Bronchial epithelial cell (primary cell): Measurements from ENCODE around the gene TRIL. TPM values are rescaled to one million over a fixed set of nuclear protein-coding genes. Genes with fewer than 3 reads are reported as not detected.

ENCODE experiments used
- DNase-seq: peaks from one replicate; pipeline ENCODE4 v3.0.0-alpha.2; 2010; ENCODE audit warnings: low read depth
- FAIRE-seq: peaks from 2 replicates; lab custom pipeline; 2011; peaks lifted over from hg19 to GRCh38; lab: Jason Lieb, UNC
- H3K27me3 ChIP-seq: 2 replicates; pipeline ENCODE4 v1.5.1; 2011; ENCODE audit warnings: low read length; ENCODE audit not compliant: control insufficient read depth, insufficient read depth
- H3K36me3 ChIP-seq: 2 replicates; pipeline ENCODE4 v1.5.1; 2011; ENCODE audit warnings: low read length; ENCODE audit not compliant: control insufficient read depth, insufficient read depth
- H3K4me3 ChIP-seq: 2 replicates; pipeline ENCODE4 v1.5.1; 2011; ENCODE audit warnings: mild to moderate bottlenecking, low read depth, low read length, control low read depth
- total RNA-seq: library from RNA; depleted of rRNA; stranded (reverse); fragments of >200 nt; gene quantifications from 2 replicates; pipeline ENCODE4 v1.2.1, GENCODE V29; 2014
- TF ChIP-seq, protein P1 (sequence below): IDR thresholded peaks from 2 replicates; pipeline ENCODE4 v1.5.1; 2011; ENCODE audit warnings: mild to moderate bottlenecking, moderate library complexity, low read length, control low read depth, inconsistent platforms; ENCODE audit not compliant: insufficient read depth, severe bottlenecking

Gene TRIL
- total RNA-seq, 1 donor from 2014 or later: under 0.01 TPM

DNA sequence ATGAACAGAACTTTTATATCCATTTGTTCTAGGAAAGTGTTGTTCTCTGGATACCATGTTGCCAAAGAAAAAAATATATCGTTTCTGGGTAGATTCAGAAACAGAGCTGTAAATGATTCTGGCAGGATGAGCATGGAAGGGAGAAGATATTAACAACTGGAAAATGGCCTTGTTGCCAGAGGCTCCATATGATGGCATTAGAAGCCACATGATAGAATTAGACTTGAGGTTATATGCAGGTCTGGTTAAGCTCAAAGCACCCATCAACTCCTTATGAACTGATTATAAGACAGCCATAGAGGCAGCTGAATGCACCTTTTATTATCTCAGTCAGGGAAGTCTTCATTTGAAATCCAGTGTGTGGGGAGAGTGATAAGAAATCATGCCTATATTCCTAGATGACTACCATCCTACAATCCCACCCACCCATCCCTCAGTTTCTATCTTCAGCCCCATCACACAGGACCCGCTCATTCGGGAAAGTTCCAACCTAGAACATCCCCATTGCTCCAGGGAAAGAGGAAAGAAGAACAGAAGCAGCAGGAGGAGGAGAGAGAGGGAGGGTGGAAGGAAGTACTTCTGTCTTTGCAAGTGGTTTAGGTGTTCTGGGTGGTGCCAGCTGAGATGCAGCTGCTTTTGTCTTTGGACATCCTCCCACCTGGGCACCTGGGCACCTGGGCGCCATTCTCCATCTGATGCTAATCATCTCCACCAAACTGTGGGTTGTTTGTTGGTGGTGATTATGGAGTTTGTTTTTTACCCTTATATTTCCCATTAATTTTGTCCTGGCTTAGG, 25.5 kb upstream of the TRIL start:
- Histone ChIP-seq H3K36me3 (no peaks in the 10 kb centered on the region), H3K27me3 (no peaks in the 10 kb centered on the region), H3K4me3 (no peak overlapping the region)
- TF ChIP-seq, protein P1, sequence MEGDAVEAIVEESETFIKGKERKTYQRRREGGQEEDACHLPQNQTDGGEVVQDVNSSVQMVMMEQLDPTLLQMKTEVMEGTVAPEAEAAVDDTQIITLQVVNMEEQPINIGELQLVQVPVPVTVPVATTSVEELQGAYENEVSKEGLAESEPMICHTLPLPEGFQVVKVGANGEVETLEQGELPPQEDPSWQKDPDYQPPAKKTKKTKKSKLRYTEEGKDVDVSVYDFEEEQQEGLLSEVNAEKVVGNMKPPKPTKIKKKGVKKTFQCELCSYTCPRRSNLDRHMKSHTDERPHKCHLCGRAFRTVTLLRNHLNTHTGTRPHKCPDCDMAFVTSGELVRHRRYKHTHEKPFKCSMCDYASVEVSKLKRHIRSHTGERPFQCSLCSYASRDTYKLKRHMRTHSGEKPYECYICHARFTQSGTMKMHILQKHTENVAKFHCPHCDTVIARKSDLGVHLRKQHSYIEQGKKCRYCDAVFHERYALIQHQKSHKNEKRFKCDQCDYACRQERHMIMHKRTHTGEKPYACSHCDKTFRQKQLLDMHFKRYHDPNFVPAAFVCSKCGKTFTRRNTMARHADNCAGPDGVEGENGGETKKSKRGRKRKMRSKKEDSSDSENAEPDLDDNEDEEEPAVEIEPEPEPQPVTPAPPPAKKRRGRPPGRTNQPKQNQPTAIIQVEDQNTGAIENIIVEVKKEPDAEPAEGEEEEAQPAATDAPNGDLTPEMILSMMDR: no peak
- FAIRE-seq (no peak), DNase-seq (no peak)

DNA sequence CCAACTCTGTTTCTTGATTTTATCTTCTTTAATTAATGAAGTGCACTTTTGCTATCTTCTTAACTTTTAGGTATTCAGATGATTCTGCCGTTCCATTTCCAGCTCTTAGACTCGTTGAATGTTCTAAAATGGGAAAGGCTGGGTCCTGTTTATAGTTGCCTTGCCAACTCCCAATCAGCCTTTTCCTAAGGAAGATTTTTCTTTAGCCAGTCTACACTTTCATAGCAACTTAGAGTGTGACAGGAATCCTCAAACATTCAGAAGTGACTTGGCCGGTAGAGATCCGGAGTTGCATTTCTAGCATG, 23.0 kb upstream of the TRIL start:
- H3K4me3 ChIP-seq: no peak overlapping the region
- H3K27me3 ChIP-seq: no peaks in the 10 kb centered on the region
- TF ChIP-seq, protein P1: no peak
- DNase-seq (no peak), FAIRE-seq (no peak)
- no peaks in the 10 kb centered on the region for H3K36me3 ChIP-seq

DNA sequence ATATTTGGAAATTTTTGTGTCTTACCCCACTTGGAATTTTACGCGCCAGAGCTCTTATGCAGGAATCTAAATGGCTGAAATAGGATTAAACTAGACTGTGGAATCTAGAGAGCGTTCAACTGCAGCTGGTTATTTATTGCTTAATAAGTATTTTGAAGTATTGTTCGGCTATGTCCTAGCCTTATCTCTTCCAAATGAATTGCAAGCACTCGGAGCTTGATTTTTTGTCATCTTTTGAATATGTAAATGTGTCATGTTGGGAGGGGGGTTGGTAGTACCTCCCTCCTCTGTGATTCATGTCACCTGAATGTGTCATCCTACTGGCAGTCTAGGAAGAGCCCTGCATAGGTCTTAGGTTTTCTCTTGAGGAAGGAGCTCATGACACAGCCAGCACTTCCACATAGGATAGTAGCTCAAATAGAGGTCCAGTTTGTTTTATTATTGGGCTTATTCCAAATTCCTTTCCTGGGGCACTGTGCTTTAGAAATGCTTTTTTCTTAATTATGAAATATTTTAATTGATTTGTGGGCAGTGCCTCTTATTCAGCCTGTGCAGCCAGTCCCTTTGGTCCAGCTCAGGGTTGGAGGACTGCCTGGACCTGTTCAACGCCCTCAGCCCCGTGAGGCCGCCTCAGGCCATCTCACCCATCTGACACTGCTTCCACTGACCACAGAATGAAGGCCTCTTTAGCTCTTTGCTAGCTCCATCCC, 22.5 kb upstream of the TRIL start:
- Histone ChIP-seq H3K36me3 (no peaks in the 10 kb centered on the region), H3K4me3 (no peak overlapping the region), H3K27me3 (no peaks in the 10 kb centered on the region)
- DNase-seq: peak; percentile 30
- TF ChIP-seq, protein P1: no peak
- FAIRE-seq: no peak

DNA sequence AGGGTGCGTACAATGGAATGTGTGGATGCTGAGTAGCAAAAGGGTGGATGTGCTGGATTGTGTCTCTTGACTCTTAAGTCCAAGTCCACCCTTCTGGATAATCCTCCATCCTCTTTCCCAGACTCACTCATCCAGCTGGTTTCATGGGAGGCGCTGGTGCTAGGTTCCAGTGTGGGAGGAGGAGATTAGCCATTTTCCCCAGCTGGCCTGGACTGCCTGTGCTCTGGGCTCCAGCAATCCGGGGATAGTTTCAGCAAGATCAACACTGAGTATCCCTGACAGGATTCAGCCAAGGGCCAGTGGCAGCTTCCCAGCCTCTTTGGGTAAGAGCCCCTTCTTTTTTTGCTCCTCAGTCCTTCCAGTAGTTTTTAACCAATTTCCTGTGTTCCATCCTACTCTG, 21.6 kb upstream of the TRIL start:
- no peak for FAIRE-seq
- no peaks in the 10 kb centered on the region for H3K27me3 ChIP-seq
- no peak overlapping the region for H3K4me3 ChIP-seq
- no peaks in the 10 kb centered on the region for H3K36me3 ChIP-seq
- no peak for DNase-seq
- TF ChIP-seq, protein P1: no peak

DNA sequence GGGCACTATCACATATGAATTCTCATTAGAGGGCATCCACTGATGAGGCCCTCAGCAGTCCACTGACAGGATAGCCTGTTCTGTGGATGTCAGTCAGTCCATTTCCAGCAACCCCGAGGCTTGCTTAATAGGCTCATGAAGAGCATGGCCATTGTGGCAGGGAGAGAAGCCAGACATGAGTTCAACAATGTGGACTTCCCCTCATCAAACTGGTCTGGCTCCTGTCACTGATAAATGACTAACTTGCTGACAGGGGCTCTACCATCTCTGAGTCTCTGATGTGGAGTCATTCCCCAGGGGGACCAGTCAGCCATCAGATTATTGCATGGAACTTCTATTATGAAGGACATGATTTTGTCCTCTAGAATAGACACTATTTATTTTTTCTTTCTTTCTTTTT, 19.8 kb upstream of the TRIL start:
- no peaks in the 10 kb centered on the region for H3K27me3 ChIP-seq
- TF ChIP-seq, protein P1: no peak
- H3K36me3 ChIP-seq: no peaks in the 10 kb centered on the region
- DNase-seq: no peak
- no peak for FAIRE-seq
- no peak overlapping the region for H3K4me3 ChIP-seq
